MM.1S (cell line): Measurements from ENCODE around the gene JAKMIP2.

Experiments used
- EZH2 ChIP-seq: fragments of 300-600 bp; sonication (generic); optimal IDR thresholded peaks from 2 replicates; pipeline ENCODE3; 2017; ENCODE audit warnings: low read depth, mild to moderate bottlenecking, antibody characterized with exemption, low read length, mixed read lengths
- EZH2phosphoT487 ChIP-seq: fragments of 300-600 bp; sonication (generic); IDR thresholded peaks from 2 replicates; pipeline ENCODE4 v1.6.1; 2018; ENCODE audit warnings: antibody characterized with exemption, low read length
- TF ChIP-seq, protein P1 (sequence below): fragments of 300-600 bp; sonication (generic); IDR thresholded peaks from 2 replicates; pipeline ENCODE4 v1.5.1; 2016; ENCODE audit warnings: antibody characterized with exemption, low read length, mixed read lengths

DNA sequence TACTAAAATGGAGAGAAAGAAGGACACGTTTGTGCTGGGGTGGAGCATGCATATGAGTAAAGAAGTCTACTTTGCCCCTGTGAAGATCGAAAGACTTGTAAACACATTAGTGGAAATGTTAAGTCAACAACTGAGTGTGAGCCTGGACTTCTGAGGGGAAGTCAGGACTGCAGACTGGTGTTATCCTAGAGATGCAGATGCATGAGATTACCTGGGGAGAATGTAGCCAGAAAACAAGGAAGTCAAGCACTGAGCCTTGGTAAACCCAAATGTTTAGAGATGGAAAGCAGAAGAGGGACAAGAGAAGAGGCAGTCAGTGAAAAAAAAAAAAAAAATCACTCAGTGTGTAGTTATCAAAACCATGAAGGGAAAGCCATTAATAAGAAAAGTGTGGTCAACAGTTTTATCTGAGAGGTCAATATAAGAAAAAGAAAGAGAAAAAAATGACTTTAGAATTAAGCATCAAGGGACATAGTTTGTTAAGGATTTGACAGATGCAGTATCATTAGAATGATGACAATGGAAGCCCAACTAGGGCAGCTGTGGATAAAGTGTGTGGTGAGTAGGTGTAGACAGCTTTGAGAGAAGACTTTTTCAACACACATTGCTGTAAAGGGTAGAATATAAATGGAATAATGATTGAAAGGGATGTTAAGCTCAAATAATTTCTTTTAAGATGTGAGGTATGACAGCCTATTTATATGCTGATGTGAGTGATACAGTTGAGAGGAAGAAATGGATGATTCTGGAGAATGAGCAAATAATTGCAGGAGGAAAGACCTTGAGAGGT lies 22.2 kb downstream of the JAKMIP2 start:
- TF ChIP-seq, protein P1, sequence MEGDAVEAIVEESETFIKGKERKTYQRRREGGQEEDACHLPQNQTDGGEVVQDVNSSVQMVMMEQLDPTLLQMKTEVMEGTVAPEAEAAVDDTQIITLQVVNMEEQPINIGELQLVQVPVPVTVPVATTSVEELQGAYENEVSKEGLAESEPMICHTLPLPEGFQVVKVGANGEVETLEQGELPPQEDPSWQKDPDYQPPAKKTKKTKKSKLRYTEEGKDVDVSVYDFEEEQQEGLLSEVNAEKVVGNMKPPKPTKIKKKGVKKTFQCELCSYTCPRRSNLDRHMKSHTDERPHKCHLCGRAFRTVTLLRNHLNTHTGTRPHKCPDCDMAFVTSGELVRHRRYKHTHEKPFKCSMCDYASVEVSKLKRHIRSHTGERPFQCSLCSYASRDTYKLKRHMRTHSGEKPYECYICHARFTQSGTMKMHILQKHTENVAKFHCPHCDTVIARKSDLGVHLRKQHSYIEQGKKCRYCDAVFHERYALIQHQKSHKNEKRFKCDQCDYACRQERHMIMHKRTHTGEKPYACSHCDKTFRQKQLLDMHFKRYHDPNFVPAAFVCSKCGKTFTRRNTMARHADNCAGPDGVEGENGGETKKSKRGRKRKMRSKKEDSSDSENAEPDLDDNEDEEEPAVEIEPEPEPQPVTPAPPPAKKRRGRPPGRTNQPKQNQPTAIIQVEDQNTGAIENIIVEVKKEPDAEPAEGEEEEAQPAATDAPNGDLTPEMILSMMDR: no peak
- TF ChIP-seq EZH2 (no peak), EZH2phosphoT487 (no peak)
